LNCaP clone FGC (cell line): ENCODE measurements around the gene FLNA.
"Not testable (repeated sequence)": the region's sequence is repeated elsewhere in the genome, so short reads cannot be mapped to it uniquely, and the experiment has no call there.

Source experiments
- DNase-seq: peaks from one replicate; pipeline ENCODE4 v3.0.0-alpha.2; 2011; ENCODE audit warnings: low read depth
- H3K4me3 ChIP-seq: 2 replicates; pipeline ENCODE4 v1.5.1; 2011; ENCODE audit warnings: mild to moderate bottlenecking, low read depth, low read length, control low read depth
- TF ChIP-seq, protein P1 (sequence below): IDR thresholded peaks from 2 replicates; pipeline ENCODE4 v1.5.1; 2012; ENCODE audit warnings: mild to moderate bottlenecking; ENCODE audit not compliant: control insufficient read depth, insufficient read depth; ENCODE audit errors: extremely low read depth

The FLNA gene

DNA sequence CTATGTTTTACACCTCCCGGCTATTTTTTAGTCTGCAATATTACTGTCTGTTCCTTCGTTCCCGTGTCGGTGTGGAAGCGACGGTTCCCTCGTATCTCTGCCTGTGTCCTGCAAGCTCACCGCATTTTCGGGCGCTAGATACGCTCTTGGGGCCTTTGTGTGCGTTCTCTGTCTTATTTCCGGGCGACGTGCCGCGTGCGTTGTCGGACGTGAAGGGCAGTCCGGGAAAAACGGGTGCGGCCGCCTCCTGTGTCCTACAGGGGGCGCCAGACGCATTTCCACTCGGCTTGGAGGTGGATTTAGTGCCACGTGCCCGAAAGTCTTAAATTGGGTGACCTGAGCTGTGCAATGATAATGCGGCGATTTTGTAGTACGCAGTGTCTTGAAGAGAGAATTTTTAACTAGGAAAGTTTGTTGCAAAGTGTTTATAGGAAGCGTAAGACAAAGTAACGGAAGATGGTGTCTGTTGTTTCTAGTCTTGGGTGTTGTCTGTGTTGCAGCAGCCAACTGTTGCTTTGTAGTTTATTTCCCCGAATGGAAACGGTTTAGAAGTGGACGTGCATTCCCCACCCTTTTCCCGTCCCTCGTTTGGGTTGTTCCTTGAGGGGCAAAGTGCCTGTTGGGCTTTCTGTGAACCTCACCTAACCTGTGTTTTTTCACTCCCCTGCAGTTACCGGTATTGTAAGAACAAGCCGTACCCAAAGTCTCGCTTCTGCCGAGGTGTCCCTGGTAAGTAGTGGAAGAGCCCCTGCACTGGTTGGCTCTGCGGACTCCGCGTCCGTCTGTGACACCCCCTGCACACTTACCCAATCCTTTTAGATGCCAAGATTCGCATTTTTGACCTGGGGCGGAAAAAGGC is 24.5 kb upstream of the FLNA start:
- H3K4me3 ChIP-seq = peak overlapping the region; percentile 87
- TF ChIP-seq, protein P1, sequence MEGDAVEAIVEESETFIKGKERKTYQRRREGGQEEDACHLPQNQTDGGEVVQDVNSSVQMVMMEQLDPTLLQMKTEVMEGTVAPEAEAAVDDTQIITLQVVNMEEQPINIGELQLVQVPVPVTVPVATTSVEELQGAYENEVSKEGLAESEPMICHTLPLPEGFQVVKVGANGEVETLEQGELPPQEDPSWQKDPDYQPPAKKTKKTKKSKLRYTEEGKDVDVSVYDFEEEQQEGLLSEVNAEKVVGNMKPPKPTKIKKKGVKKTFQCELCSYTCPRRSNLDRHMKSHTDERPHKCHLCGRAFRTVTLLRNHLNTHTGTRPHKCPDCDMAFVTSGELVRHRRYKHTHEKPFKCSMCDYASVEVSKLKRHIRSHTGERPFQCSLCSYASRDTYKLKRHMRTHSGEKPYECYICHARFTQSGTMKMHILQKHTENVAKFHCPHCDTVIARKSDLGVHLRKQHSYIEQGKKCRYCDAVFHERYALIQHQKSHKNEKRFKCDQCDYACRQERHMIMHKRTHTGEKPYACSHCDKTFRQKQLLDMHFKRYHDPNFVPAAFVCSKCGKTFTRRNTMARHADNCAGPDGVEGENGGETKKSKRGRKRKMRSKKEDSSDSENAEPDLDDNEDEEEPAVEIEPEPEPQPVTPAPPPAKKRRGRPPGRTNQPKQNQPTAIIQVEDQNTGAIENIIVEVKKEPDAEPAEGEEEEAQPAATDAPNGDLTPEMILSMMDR = peak; percentile 72
- peak; percentile 65 for DNase-seq

DNA sequence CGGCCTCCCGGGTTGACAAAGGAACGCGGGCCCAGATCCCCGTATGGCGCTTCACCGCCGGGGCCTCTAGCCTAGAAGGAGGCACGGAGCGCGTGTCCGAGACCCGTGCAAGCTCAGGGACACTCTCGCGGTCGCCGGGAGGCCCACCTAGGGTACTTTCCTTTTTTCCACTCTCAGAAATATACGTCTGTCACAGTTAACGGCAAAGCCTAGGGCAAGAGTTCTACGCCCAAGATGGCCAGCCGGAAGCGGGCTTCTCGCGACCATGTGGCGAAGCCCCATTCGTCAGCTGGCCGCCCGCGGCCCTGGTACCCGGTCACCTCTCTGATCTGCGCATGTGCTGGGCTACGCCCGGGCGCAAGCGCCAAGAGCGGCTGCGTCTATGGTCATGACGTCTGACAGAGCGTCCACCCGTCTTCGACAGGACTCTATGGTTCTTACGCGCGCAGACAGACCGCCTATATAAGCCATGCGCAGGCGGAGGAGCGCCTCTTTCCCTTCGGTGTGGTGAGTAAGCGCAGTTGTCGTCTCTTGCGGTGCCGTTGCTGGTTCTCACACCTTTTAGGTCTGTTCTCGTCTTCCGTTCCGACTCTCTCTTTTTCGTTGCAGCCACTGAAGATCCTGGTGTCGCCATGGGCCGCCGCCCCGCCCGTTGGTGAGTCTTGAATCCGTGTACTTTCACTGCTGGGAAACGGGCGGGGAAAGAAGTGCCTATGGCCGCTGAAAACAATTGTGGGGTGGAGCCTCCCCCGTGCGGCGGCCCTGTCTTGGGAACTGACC is 23.6 kb upstream of the FLNA start, which contains the start of gene RPL10:
TSS of gene RPL10 (plus strand) at position 490 of the 780 bp plus-strand sequence. CDS start at position 633, 143 bp downstream.
- peak; percentile 88 for DNase-seq
- TF ChIP-seq, protein P1 = no peak
- peak within 1 kb of the TSS; percentile 87 for H3K4me3 ChIP-seq

DNA sequence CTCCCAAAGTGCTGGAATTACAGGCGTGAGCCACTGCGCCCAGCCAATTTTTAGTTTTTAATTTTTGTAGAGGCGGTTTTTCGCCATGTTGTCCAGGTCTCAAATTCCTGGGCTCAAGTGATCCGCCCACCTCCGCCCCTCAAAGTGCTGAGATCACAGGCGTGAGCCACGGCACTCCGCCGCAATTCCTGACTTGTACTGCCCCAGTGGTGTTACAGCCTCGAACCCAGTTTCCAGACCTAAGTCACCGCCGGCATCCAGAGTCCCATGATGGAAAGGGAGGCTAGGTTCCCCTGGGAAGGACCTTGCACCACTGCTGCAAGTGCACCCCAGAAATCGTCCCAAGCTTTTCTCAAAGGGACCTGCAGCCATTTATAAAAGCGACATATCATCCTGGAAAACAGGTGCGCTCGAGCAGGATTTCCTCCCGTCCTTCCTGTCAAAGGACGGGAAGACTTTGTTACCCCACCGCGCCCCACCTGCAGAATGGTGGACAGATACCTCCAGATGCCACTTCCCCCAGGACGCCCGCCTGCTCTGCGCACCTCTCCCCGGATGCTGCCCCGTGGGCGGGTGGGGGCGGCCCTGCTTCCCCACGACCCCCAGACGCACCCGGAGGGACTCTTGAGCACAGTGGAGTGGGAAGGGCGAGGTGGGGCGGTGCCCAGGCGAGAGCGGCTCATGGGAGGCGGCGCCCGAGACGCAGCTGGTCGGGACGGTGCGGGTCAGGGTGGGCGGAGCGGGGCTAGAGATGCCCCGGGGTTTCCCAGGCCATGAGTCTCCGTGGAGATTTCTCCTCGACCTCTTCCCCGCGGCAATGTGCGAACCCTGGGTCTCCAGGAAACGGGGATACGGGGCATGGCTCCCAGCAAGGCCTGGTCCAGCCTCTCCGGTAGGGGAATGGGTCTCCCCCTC is 22.8 kb upstream of the FLNA start:
- TF ChIP-seq, protein P1 = no peak
- peak overlapping the region; percentile 87 for H3K4me3 ChIP-seq
- DNase-seq = no peak

DNA sequence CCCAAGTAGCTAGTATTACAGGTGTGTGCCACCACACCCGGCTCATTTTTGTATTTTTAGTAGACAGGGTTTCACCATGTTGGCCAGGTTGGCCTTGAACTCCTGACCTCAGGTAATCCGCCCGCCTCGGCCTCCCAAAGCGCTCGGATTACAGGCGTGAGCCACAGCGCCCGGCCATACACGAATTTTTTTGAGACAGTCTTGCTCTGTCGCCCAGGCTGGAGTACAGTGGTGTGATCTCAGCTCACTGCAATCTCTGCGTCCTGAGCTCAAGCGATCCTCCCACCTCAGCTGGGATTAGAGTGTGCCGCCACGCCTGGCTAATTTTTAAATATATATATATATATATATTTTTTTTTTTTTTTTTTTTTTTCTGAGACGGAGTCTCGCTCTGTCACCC is 21.9 kb upstream of the FLNA start:
- H3K4me3 ChIP-seq = not testable (repeated sequence)

DNA sequence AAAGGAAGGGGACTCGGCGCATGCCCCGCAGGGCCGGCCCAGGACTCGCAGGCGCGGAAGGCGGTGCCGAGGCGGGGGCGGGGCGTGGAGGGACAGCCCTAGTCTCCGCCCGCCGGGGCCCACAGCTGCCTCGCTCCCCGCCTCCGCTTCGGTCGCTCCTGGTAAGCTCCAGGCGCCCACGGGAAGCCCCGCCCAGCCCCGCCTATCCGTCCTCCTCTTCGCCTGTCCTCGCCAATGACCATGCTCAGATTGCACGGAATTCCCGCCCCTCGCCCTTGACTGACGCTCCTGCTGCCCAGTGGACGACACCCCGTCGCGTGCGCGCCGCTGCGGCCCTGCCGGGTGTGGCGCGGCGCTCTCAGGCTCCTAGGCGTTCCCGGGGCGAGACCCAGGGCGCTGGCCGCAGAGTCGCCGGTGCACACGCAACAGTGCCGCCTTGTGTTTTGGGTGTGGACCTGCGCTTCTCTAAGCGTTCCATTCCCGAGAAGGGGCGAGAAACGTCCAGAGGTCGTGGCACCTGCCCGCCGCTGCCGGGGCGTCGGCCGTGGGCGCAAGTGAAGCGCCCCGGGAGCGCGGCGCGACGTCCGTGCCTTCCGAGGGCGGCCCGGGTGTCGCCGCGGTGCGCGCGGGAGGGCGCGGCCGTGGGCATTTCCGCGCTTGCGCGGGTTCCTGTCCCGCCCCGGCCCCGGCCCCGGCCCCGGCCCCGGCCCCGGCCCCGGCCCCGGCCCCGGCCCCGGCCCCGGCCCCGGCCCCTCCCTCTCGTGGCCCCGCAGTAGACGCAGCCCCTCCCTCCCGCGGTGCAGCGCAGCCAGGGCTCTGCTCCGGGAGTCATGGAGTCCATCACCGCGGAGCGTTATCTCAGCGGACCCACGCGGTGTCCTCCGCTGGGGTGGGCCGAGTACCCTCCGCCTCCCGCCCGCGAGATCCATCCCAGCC is 15.6 kb upstream of the FLNA start:
- not testable (repeated sequence) for H3K4me3 ChIP-seq, DNase-seq

More for the DNA sequence above, 21.9 kb upstream of the FLNA start:
- not testable (repeated sequence) for DNase-seq

DNA sequence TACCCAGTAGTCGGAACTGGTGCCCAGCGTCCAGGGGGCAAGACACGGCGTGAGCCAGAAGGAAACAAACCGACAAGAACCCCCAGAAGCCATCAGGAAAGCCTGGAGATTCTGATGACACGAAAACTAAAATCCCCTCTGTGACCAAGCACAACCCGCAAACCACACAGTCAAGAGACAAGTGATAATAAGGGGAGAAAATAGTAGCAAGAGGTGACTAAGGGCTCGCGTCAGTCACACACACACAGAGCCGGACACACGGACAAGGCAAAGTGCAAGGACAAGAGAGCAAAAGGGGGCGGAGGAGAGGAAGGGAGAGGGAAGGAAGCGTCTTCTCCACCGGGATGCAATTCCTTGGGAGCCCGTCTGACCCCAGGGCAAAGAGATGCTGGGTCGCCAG is 14.2 kb upstream of the FLNA start:
- H3K4me3 ChIP-seq, DNase-seq: not testable (repeated sequence)

DNA sequence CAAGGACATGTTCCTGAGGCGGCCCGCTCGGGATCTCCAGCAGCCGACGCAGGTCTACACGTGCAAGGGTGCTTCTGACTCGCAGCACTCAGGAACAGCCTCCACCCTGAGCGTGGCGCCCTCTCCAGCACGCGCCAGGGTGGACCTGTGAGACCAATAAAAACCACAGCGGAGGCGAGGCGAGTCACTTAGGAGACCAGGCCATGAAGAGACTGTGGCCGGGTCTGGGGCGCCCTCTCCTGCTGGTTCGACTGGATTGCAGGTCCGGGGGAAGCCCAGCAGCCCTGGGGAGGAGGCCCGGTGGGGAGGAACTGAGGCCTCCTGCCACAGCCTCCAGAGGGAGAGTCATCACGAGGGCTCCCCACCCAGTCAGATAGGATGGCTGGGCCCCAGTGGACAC is 13.7 kb upstream of the FLNA start:
- DNase-seq, H3K4me3 ChIP-seq: not testable (repeated sequence)

DNA sequence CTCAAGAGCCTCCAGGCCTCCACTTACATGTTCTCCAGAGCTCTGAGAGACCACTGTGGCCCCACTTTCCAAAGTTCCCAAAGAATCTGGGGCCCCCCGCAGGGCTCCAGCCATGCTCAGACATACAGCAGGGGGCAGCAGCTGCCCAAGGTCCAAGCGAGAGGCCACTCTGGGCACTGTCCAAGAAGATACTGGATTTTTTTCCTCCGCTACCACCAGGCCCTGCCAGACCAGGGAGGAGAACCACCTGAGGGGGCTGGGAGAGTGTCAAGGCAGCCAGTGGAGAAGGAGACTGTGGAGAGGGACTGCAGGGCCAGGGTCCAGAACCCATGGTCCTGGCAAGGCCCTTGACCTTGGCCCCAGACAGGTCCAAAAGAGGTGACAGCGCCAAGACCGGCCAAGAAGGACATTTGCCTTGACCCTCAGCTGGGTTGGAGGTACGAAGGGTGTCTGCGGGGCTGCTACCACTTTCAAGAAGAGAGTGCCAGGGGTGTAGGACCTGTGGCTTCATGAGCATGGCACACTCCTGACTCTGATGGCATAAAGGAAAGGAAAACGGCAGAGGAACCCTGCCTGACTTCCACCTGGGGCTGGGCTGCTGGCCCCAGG is 10.0 kb upstream of the FLNA start:
- DNase-seq = no peak
- TF ChIP-seq, protein P1 = 0 out of 2 replicates have a peak, but pooled peaks have one; percentile 13
- H3K4me3 ChIP-seq = no peak overlapping the region
